AG09309 (cell line): ENCODE results near the gene AHCY.
A peak's percentile ranks its signal among the peaks of the same experiment; 100 is the strongest.
"Not testable (repeated sequence)": the region's sequence is repeated elsewhere in the genome, so short reads cannot be mapped to it uniquely, and the experiment has no call there.

Experiments
- DNase-seq: peaks from one replicate; pipeline ENCODE4 v3.0.0-alpha.2; 2010; ENCODE audit warnings: low read depth
- H3K4me3 ChIP-seq: 2 replicates; pipeline ENCODE4 v1.5.1; 2011; ENCODE audit warnings: mild to moderate bottlenecking, low read depth, low read length, moderate library complexity; ENCODE audit not compliant: control insufficient read depth
- TF ChIP-seq, protein P1 (sequence below): IDR thresholded peaks from 2 replicates; pipeline ENCODE4 v1.5.1; 2011; ENCODE audit warnings: mild to moderate bottlenecking, low read depth, low read length, inconsistent platforms; ENCODE audit not compliant: insufficient read depth, control insufficient read depth; ENCODE audit errors: missing control alignments

Gene AHCY

GRCh38 chr20:34256629-34257124 lies 46.5 kb downstream of the AHCY start:
- TF ChIP-seq, protein P1, sequence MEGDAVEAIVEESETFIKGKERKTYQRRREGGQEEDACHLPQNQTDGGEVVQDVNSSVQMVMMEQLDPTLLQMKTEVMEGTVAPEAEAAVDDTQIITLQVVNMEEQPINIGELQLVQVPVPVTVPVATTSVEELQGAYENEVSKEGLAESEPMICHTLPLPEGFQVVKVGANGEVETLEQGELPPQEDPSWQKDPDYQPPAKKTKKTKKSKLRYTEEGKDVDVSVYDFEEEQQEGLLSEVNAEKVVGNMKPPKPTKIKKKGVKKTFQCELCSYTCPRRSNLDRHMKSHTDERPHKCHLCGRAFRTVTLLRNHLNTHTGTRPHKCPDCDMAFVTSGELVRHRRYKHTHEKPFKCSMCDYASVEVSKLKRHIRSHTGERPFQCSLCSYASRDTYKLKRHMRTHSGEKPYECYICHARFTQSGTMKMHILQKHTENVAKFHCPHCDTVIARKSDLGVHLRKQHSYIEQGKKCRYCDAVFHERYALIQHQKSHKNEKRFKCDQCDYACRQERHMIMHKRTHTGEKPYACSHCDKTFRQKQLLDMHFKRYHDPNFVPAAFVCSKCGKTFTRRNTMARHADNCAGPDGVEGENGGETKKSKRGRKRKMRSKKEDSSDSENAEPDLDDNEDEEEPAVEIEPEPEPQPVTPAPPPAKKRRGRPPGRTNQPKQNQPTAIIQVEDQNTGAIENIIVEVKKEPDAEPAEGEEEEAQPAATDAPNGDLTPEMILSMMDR: no peak
- DNase-seq: no peak
- H3K4me3 ChIP-seq: no peak overlapping the region

- H3K4me3 ChIP-seq: no peak overlapping the region
- TF ChIP-seq, protein P1: no peak
These were observed 48.2 kb downstream of the AHCY start for GRCh38 chr20:34254979-34255378.

GRCh38 chr20:34252431-34253086 lies 50.6 kb downstream of the AHCY start:
- not testable (repeated sequence) for H3K4me3 ChIP-seq, DNase-seq

More at GRCh38 chr20:34254979-34255378, 48.2 kb downstream of the AHCY start:
- no peak for DNase-seq

DNA sequence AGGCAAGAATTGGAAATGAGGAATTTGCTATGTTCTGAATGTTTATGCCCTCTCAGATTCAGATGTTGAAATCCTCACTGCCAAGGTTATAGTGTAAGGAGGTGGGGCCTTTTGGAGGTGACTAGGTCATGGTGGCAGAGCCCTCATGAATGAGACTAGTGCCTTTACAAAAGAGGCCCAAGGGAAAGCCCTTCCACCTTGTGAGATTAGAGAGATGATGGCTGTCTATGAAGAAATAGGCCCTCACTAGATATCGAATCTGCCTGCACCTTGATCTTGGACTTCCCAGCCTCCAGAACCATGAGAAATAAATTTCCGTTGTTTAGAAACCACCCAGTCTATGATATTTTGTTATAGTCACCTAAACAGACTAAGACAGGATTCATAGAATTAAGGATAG lies 51.5 kb downstream of the AHCY start:
- TF ChIP-seq, protein P1: no peak
- DNase-seq: no peak
- H3K4me3 ChIP-seq: no peak overlapping the region

- TF ChIP-seq, protein P1: no peak
- no peak overlapping the region for H3K4me3 ChIP-seq
- DNase-seq: no peak
These were observed 53.1 kb downstream of the AHCY start for GRCh38 chr20:34250005-34250404.

GRCh38 chr20:34249291-34249690 lies 53.9 kb downstream of the AHCY start:
- TF ChIP-seq, protein P1: no peak
- no peak overlapping the region for H3K4me3 ChIP-seq
- peak; percentile 59 for DNase-seq

DNA sequence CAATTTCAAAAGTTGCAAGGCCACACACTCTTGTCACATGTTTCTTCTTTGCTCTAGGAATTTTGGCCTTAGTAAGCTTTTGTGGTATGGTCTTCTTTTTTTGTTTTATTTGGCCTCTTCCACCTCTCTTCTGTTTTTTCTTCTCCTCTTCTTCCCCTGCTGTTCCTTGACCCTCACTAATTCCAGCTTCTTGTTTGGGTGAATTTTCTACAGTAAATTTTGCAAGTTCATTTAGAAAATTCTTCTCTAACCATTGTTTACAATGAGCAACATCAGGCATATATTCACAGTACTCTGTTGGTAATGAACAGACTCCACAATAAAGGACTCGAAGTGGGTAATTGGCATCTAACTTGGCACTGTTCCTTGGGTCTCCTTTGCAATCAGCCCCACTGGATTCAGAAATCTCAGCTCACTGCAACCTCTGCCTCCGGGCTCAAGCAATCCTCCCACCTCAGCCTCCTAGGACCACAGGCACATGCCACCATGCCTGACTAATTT lies 57.0 kb downstream of the AHCY start:
- TF ChIP-seq, protein P1: no peak
- H3K4me3 ChIP-seq: no peak overlapping the region
- DNase-seq: no peak
